Keratinocyte (primary cell): ENCODE data around the gene KNG1.

Experiments used
- EZH2 ChIP-seq: IDR thresholded peaks from one replicate; pipeline ENCODE4 v1.6.1; 2012; ENCODE audit warnings: inconsistent platforms, mild to moderate bottlenecking, low read length, moderate library complexity
- TF ChIP-seq, protein P1 (sequence below), 3 experiments: IDR thresholded peaks in 1 of 3; conservative IDR thresholded peaks in 1 of 3; optimal IDR thresholded peaks in 1 of 3; 2 replicates in 2 of 3; 3 replicates in 1 of 3; pipeline versions ENCODE3 to v1.5.1; 2011; ENCODE audit warnings: low read length in 3 of 3, mild to moderate bottlenecking in 3 of 3, moderate library complexity in 2 of 3, control low read depth in 1 of 3, inconsistent platforms in 1 of 3; ENCODE audit not compliant: insufficient read depth in 2 of 3; ENCODE audit errors: extremely low read depth in 1 of 3

DNA sequence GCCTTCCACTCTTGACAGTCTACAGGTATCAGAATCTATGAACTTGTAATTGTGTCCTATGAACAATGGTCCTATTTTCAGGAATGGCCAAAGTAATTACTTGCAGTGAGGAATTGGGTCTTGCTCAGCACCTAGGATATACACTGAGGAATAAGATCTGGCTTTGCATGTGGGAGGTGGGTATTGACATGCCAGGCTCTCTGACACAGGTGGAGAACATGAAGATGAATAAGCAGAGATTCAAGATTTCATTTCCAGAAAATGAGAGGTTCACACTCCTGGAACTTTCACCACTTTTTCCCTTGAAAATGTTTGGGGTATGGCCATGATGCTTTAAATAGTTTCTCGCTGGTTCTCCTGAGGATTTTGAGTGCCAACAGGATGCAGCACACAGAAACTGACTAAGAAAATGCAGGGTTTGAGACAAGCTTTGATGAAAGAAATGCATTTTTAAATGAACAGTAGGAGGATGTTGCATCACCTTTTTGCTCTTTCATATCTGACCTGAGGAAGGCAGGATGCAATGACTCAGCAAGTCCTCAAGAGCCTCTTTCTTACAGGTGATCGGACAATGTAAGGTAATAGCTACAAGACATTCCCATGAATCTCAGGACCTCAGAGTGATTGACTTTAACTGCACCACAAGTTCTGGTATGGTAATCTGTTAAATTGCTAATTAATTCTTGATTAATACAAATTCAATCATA, 47.6 kb upstream of the KNG1 start:
- TF ChIP-seq, protein P1, sequence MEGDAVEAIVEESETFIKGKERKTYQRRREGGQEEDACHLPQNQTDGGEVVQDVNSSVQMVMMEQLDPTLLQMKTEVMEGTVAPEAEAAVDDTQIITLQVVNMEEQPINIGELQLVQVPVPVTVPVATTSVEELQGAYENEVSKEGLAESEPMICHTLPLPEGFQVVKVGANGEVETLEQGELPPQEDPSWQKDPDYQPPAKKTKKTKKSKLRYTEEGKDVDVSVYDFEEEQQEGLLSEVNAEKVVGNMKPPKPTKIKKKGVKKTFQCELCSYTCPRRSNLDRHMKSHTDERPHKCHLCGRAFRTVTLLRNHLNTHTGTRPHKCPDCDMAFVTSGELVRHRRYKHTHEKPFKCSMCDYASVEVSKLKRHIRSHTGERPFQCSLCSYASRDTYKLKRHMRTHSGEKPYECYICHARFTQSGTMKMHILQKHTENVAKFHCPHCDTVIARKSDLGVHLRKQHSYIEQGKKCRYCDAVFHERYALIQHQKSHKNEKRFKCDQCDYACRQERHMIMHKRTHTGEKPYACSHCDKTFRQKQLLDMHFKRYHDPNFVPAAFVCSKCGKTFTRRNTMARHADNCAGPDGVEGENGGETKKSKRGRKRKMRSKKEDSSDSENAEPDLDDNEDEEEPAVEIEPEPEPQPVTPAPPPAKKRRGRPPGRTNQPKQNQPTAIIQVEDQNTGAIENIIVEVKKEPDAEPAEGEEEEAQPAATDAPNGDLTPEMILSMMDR (optimal IDR thresholded peaks at IDR 0.05 in 1 of 3, IDR thresholded peaks at IDR 0.05 in 1 of 3, conservative IDR thresholded peaks at IDR 0.05 in 1 of 3; ENCODE audit: extremely low read depth in 1 of 3, insufficient read depth in 2 of 3, low read length in 3 of 3) = no peak
- TF ChIP-seq EZH2 = no peak
